Stimulated activated CD8-positive, alpha-beta memory T cell treated with anti-CD3 and anti-CD28 coated beads, Interleukin-2, amount 100 ng/mL, for 1 hour (primary cell): Measurements from ENCODE around the gene RNF32.
"Not testable (repeated sequence)": the region's sequence is repeated elsewhere in the genome, so short reads cannot be mapped to it uniquely, and the experiment has no call there.

ENCODE experiments used
- DNase-seq, 2 donors: peaks; one replicate each; pipeline ENCODE4 v3.0.0-alpha.2; 2020; ENCODE audit warnings: low read depth in 2 of 2

RNF32 gene

DNA sequence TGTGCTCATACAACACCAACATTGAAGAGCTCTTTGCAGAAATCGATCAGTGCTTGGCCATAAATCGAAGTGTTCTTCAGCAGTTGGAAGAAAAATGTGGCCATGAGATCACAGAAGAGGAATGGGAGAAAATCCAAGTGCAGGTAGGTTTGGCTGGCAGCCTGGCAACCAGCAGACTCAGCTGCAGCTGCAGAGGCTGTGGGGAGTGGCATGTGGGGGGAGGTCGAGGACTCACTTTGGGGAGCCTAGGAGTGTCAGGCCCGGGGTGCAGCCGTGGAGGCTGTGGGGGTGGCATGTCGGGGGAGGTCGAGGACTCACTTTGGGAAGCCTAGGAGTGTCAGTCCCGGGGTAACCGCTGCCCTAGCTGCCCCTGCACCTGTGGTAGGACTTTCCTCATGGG lies 35.1 kb downstream of the RNF32 start:
- no peak for DNase-seq

DNA sequence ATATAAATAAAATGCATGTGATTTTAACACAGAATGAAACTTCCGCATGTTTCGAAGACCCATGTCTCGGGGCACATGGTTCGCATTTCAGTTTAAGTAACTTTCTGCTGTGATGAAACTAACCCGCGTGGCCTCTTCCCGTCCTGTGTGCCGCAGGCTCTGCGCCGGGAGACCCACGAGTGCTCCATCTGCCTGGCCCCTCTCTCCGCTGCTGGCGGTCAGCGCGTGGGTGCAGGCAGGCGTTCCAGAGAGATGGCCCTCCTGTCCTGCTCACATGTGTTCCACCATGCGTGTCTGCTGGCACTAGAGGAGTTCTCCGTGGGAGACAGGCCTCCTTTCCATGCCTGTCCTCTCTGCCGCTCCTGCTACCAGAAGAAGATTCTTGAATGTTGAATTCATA lies 35.7 kb downstream of the RNF32 start:
- DNase-seq = no peak

DNA sequence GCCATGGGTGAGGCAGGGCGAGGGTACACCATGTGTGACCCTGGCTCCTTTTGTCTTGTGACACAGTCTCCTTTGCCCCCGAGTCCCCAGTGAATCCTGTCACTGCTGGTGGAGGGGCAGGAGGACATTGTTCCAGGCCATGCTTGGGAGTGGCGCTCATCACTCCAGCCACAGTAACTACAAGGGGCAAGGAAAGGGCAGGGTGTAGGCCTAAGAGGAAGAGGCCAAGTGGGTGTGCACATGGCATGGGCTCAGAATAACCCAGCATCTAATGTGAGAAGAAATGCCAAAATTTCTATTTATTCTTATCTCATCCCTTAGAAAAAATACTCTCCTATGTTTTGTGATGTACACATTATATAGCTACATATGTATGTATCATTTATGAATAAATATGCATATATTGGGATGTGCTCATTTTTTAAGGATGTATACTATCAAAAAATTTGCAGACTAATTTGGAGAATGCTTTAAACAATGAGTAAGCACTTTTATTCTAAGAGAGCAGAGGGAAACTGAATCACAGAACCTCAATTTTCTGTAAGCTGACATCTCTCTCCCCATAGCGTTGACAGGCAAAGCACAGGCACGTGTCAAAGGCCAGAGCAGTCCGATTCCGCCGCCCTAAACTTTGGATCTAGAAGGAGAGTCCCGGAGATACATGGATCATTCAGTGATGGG lies 36.9 kb downstream of the RNF32 start:
- no peak for DNase-seq

DNA sequence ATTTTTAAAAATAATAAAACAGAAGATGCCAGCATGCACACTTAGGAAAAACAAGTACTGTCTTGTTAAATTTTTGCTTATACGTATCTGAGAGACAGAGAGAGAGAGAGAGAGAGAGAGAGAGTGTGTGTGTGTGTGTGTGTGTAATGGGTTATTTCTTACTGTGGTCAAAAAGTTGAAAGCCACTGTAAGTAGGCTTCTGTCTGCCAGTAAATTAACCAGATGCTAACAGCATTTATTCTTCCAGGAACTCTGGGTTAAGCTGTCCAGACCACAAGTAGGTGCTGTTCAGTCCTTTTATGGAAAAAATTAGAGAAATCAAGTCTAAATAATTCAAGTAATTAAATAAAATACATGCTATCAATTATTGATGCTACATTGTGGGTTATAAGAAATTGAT lies 39.7 kb downstream of the RNF32 start:
- no peak for DNase-seq

DNA sequence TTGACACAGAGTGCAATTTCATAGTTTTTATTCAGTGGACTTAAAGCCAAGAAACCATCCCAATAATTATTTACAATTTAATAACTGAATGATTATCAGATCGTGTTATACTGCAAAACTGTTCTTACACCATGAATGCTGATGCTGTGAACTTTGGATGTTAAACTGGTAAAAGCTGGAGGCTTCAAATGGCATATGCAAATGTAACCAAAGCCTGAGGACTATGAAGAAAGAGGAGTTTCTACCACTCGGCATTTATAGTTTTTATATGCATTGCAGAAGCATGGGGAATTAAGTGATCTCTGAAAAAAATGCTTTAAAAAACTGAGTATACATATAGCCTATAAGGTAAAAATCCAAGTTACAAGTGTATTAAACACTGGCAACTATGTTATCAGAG lies 42.4 kb downstream of the RNF32 start:
- no peak for DNase-seq

DNA sequence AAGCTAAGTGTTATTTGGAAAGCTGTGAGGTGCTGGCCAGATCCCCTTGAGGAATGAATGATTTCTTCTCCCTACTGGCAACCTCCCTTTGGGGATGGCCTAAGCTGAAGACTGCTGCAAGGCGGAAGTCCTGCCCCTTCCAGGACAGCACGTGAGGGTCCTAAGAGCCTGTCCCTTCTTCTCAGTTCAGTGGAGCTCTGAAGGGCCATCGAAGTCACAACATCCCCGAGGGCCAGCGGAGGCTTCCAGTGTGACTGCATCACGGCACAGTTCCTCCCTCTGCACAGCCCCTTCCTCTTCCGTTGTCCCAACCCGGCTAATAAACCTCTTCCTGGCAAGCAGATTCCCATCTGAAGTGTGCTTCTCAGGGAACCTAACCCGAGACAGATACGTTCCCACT lies 43.7 kb downstream of the RNF32 start:
- DNase-seq = no peak

DNA sequence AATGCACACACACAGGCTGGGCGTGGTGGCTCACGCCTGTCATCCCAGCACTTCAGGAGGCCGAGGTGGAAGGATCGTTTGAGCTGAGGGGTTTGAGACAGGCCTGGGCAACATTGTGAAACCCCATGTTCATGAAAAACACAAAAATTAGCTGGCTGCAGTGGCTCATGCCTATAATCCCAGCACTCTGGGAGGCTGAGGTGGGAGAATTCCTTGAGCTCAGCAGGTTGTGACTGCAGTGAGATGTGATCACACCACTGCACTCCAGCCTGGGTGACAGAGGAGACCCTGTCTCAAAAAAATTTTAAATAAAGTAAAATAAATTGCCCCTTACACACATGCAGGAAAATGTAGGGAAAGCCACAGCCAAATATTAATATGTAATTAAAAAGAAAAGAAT lies 44.1 kb downstream of the RNF32 start:
- DNase-seq = no peak

DNA sequence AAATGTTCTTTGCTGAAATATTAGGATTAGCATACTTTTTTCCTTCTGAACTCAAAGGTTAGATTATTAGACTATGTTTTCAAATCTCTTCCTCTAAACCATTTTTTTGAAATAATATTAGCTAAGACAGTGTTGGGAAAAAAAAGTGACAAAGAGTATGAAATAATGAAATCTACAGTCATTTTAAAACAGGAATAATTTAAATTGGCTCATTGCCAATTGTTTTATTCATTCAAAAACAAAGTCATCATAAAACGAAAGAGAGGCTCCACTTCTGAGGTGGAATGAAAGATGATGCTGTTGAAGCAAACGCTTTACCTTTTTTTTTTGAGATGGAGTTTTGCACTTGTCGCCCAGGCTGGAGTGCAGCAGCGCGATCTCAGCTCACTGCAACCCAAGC lies 51.2 kb downstream of the RNF32 start:
- DNase-seq = no peak

DNA sequence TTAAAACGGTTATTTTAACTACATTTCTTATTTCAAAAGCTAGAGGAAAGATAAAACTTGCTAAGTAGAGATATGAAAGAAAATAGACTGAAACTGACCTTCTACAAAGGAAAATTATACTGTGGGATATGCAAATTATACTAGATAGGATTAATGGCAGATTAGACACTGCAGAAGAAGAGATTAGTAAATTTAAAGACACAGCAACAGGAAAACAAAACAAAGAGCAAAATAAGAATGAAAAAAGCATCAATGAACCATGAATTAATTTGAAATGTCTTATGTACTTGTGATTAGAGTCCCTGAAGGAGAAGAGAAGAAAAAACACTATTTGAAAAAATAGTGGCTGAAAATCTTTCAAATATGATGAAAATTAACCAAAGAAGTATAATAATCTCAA lies 52.3 kb downstream of the RNF32 start:
- no peak for DNase-seq

DNA sequence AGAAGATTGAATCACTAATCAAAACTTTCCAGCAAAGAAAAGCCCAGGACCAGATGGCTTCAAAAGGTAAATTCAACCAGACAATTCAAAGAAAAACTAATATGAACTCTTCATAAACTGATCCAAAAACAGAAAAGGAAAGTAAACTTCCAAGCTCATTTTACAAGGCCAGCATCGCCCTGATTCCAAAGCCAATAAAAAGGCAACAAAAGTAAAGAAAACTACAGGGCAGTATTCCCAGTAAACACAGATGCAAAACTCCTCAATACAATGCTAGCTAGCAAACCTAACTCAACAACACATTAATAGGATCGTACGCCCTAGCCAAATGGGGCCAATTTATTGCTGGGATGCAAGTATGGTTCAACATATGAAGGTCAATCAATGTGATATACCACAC lies 53.1 kb downstream of the RNF32 start:
- DNase-seq = no peak

DNA sequence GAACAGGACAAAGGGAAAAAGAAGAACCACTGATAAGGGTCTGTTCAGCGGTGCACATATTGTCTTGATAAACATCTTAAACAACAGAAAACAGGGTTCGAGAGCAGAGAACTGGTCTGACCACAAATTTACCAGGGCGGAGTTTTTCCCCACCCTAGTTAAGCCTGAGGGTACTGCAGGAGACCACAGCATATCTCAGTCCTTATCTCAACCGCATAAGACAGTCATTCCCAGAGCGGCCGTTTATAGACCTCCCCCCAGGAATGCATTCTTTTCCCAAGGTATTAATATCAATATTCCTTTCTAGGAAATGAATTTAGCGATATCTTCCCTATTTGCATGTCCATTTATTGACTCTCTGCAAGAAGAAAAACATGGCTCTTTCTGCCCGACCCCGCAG lies 56.7 kb downstream of the RNF32 start:
- not testable (repeated sequence) for DNase-seq

DNA sequence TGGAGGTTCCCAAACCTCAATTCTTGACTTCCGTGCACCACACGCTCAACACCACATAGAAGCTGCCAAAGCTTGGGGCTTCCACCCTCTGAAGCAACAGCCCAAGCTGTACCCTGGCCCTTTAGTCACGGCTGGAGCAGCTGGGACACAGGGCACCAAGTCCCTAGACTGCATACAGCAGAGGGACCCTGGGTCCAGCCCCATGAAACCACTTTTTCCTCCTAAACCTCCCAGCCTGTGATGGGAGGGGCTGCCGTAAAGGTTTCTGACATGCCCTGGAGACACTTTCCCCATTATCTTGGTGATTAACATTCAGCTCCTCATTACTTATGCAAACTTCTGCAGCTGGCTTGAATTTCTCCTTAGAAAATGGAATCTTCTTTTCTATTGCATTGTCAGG lies 57.9 kb downstream of the RNF32 start:
- DNase-seq = not testable (repeated sequence)

DNA sequence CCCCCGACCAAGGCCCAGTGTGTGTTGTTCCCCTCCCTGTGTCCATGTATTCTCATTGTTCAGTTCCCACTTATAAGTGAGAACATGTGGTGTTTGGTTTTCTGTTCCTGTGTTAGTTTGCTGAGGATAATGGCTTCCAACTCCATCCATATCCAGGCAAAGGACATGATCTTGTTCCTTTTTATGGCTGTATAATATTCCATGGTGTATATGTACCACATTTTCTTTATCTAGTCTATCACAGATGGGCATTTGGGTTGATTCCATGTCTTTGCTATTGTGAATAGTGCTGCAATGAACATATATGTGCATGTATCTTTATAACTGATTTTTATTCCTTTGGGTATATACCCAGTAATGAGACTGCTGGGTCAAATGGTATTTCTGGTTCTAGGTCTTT lies 61.2 kb downstream of the RNF32 start:
- not testable (repeated sequence) for DNase-seq

DNA sequence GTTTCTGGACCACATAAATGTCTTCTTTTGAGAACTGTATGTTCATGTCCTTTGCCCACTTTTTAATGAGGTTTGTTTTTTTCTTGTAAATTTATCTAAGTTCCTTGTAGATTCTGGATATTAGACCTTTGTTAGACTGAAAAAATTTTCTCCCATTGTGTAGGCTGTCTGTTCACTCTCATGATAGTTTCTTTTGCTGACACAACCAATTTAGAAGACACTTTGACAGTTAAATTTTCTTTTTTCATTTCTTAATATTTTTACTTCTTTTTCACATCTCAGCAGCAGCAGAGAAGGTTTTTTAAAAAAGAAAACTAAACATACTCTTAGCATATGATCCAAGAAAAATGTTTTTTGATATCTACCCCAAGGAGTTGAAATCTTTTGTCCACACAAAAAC lies 61.8 kb downstream of the RNF32 start:
- DNase-seq = no peak

DNA sequence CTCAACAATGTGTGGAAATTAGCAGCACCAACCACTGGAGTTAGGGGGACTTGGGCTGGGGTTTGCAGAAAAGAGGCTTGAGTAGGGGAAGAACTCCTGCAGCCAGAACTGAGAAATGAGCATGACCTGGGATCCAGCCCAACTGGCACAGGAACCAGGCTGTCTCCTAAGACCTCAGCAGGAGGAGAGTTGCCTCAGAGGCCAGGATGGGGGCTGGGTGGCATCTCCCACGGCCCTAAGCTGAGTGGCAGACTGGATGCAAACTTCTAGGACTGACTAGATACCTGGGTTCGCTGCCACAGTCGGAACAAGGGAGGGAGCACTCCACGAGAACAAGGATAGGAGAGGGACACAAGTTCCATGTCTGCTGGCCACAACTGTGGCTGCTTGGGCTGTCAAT lies 62.6 kb downstream of the RNF32 start:
- no peak for DNase-seq

DNA sequence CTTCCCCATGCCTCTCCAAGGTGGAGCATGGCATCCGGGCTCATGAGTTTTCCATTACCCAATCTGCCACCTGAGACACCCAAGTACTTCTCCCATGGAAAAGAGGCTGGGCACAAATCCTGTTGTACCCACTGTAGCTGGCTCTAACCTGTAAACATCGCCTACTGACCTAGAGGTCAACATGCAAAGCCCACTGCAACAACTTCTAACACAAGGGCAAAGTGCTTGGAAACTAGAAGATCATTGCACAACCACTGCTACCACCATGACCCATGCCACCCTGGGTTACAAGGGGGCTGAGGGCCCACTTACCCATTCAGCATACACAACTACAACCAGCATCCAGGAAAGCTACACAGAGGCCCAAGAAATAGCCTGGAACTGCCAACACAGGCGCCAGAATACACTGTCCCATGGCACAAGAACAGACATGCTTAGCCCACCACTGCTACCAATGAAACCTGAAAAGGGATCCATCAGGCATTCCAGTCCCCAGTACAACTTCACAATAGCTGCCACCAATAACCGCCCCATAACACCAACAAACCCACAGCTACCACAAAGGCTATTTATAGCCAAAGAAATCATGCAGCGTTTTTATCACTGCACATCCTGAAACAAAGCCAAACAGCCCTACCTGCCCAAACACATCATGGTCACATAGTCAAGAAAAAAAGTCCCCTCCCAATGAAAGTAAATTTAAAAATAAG lies 63.4 kb downstream of the RNF32 start:
- DNase-seq = no peak

DNA sequence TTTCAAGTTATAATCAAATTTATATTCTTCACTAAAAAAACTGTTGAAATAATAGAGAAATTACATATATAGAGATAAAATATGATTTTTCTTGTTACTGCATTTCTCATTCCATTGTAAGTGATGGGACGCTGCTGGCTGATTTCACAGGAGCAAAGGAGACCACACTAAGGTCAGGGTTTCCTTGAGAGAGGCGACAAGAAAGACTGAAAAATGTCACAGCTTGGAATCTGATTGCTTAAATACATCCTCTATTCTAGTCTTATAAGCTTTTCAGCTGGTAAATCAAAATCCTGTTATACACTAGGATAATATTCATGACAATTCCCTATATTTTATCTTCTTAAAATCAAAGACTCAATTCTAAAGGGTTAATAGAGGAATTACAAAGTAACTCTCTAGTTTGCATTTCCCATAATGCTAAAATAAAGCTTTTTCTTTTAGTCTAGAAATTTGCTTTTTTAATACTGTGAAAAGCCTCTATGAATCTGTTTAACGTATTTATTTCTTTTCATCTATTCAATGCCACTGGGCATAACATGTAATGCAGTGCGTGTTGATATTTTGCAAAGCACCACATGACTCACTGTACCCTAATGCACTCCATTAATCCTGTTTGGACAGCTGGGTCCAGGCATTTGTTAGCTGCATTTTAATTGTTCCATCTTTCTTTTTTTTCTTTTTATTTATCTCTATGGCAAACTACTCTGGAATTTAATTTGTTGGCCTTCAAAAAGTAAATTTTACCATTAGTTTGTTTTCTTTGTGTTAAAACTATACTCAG lies 81.7 kb downstream of the RNF32 start:
- DNase-seq = no peak

DNA sequence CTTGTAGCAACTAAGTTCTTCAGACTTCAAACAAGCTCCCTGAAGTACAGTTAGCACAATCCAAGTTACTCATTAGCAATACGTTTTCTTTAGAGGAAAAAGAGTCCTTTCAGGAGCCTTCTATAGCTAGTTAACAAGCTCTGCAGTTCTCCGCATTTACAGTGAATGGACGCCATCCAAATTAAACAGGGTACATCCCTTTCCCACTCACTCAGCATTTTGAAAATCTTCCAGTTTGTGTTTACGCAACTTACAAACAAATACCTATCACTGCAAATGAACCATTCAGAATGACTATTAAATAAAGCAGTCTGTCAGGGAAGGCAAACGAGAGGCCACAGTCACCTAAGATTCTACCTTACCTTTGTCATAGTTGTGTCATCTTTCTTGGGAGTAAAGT lies 84.5 kb downstream of the RNF32 start:
- DNase-seq = no peak

DNA sequence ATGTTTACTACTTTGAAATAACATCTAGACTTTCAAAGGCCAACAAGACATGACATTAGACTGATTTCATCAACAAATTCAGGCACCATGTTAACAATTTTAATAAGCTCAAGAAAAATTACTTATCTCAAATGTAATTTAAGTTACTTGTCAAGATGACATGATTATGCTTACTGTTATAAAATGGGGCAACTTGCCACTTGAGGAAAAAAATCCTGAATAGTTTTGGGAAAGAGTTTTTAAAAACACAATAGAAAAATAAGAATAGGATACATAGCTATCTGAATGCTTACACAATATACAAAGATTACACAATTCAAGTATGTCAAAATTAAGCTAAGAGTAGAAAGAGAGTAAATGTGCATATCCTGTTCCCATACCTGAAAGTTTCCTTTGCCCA lies 85.4 kb downstream of the RNF32 start:
- DNase-seq = no peak
